ENCODE measurements around the gene C12orf76. TPM values are rescaled to one million over a fixed set of nuclear protein-coding genes. Genes with fewer than 3 reads are reported as not detected.

C12orf76 gene
- polyA plus RNA-seq, 1 donor from 2014 or later: 227 TPM

DNA sequence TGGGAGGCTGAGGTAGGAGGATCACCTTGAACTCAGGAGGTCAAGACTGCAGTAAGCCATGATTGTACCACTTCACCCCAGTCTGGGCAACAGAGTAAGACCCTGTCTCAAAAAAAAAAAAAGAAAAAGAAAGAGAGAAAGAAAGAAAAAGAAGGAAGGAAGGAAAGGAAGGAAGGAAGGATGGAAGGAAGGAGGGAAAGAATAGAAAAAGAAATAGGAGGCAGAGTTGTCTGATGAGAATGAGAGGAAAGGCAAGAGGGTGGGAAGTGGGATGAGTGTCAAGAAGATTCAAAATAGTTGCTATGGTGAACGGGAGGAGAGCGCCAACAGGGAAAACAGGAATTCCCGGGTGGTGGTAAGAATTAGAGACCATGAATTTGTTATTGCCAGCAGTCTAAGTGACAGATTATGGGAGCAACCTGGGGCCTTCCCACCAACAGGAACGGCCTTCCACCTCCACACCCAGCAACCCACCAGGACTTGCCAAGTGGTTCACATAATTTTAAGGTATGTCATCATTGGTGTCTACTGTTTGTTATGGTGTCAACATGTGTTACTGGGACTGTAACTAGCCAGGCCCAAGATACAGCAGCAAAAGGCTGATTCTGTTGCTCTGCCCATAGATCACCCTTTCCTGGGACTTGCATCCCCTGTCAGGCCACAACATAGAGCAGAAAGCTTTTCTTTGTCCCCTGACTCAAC lies 36.1 kb upstream of the C12orf76 start:
- Histone ChIP-seq H3K9me2 (ENCODE audit: insufficient read depth, low read length) (no peaks in the 10 kb centered on the region), H3K27ac (ENCODE audit: low read length) (no peak overlapping the region), H3K27me3 (ENCODE audit: insufficient read depth, low read depth, low read length) (no peaks in the 10 kb centered on the region)

DNA sequence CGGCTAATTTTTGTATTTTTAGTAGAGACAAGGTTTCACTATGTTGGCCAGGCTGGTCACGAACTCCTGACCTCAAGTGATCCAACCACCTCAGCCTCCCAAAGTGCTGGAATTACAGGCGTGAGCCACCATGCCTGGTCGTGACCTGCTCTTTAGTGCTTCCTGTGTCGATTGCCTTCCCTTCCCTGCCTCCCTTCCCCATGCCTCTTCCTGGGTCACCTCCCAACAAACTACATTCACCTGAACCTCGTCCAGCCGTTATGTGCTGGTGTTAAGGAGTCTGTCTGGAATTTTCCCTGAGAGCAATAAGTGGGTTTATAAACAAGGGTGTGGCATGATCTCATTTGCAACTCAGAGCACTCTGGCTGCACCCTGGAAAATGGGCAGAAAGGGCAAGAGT lies 32.1 kb upstream of the C12orf76 start:
- Histone ChIP-seq H3K79me2 (replicated peaks; ENCODE audit: insufficient read depth, low read length) (no peaks in the 10 kb centered on the region), H3K27me3 (ENCODE audit: insufficient read depth, low read depth, low read length) (no peaks in the 10 kb centered on the region), H3K27ac (ENCODE audit: low read length) (no peak overlapping the region), H3F3A (ENCODE audit: insufficient read depth, low read length, poor library complexity, severe bottlenecking) (no peaks in the 10 kb centered on the region), H2AFZ (ENCODE audit: low read depth, low read length) (no peak overlapping the region), H3K36me3 (ENCODE audit: insufficient read depth, low read length) (no peaks in the 10 kb centered on the region), H4K20me1 (ENCODE audit: insufficient read depth) (no peaks in the 10 kb centered on the region), H3K9ac (ENCODE audit: low read length) (no peak overlapping the region), H3K9me3 (ENCODE audit: low read length) (no peaks in the 10 kb centered on the region), H3K4me3 (ENCODE audit: low read length) (no peak overlapping the region), H3K9me2 (ENCODE audit: insufficient read depth, low read length) (no peaks in the 10 kb centered on the region), H3K4me2 (ENCODE audit: low read length) (no peak overlapping the region)
- TF ChIP-seq EP300 (conservative IDR thresholded peaks at IDR 0.05; ENCODE audit: poor library complexity, severe bottlenecking) (no peak), SMC3 (conservative IDR thresholded peaks at IDR 0.05; ENCODE audit: poor library complexity) (no peak), POLR2AphosphoS5 (IDR thresholded peaks at IDR 0.05) (no peak)
- TF ChIP-seq, protein P1, sequence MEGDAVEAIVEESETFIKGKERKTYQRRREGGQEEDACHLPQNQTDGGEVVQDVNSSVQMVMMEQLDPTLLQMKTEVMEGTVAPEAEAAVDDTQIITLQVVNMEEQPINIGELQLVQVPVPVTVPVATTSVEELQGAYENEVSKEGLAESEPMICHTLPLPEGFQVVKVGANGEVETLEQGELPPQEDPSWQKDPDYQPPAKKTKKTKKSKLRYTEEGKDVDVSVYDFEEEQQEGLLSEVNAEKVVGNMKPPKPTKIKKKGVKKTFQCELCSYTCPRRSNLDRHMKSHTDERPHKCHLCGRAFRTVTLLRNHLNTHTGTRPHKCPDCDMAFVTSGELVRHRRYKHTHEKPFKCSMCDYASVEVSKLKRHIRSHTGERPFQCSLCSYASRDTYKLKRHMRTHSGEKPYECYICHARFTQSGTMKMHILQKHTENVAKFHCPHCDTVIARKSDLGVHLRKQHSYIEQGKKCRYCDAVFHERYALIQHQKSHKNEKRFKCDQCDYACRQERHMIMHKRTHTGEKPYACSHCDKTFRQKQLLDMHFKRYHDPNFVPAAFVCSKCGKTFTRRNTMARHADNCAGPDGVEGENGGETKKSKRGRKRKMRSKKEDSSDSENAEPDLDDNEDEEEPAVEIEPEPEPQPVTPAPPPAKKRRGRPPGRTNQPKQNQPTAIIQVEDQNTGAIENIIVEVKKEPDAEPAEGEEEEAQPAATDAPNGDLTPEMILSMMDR (IDR thresholded peaks at IDR 0.05; ENCODE audit: poor library complexity, severe bottlenecking): no peak

More for the DNA sequence above, 36.1 kb upstream of the C12orf76 start:
- Histone ChIP-seq H2AFZ (ENCODE audit: low read depth, low read length) (no peak overlapping the region), H4K20me1 (ENCODE audit: insufficient read depth) (no peaks in the 10 kb centered on the region), H3K36me3 (ENCODE audit: insufficient read depth, low read length) (no peaks in the 10 kb centered on the region), H3F3A (ENCODE audit: insufficient read depth, low read length, poor library complexity, severe bottlenecking) (no peaks in the 10 kb centered on the region), H3K9me3 (ENCODE audit: low read length) (no peaks in the 10 kb centered on the region), H3K9ac (ENCODE audit: low read length) (no peak overlapping the region), H3K79me2 (replicated peaks; ENCODE audit: insufficient read depth, low read length) (no peaks in the 10 kb centered on the region), H3K4me3 (ENCODE audit: low read length) (no peak overlapping the region), H3K4me2 (ENCODE audit: low read length) (no peak overlapping the region)
- no peak for TF ChIP-seq MXI1 (conservative IDR thresholded peaks at IDR 0.05; ENCODE audit: poor library complexity, severe bottlenecking)
- TF ChIP-seq EP300 (conservative IDR thresholded peaks at IDR 0.05; ENCODE audit: poor library complexity, severe bottlenecking): no peak
- no peak for TF ChIP-seq RAD21 (conservative IDR thresholded peaks at IDR 0.05)
- no peak for TF ChIP-seq EZH2 (IDR thresholded peaks at IDR 0.05; ENCODE audit: borderline replicate concordance, insufficient read depth, low read length, poor library complexity, severe bottlenecking)
- TF ChIP-seq, protein P2, sequence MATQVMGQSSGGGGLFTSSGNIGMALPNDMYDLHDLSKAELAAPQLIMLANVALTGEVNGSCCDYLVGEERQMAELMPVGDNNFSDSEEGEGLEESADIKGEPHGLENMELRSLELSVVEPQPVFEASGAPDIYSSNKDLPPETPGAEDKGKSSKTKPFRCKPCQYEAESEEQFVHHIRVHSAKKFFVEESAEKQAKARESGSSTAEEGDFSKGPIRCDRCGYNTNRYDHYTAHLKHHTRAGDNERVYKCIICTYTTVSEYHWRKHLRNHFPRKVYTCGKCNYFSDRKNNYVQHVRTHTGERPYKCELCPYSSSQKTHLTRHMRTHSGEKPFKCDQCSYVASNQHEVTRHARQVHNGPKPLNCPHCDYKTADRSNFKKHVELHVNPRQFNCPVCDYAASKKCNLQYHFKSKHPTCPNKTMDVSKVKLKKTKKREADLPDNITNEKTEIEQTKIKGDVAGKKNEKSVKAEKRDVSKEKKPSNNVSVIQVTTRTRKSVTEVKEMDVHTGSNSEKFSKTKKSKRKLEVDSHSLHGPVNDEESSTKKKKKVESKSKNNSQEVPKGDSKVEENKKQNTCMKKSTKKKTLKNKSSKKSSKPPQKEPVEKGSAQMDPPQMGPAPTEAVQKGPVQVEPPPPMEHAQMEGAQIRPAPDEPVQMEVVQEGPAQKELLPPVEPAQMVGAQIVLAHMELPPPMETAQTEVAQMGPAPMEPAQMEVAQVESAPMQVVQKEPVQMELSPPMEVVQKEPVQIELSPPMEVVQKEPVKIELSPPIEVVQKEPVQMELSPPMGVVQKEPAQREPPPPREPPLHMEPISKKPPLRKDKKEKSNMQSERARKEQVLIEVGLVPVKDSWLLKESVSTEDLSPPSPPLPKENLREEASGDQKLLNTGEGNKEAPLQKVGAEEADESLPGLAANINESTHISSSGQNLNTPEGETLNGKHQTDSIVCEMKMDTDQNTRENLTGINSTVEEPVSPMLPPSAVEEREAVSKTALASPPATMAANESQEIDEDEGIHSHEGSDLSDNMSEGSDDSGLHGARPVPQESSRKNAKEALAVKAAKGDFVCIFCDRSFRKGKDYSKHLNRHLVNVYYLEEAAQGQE (IDR thresholded peaks at IDR 0.05; ENCODE audit: borderline replicate concordance): no peak
- TF ChIP-seq TAF1 (IDR thresholded peaks at IDR 0.05; ENCODE audit: low read depth): no peak
- TF ChIP-seq SMC3 (conservative IDR thresholded peaks at IDR 0.05; ENCODE audit: poor library complexity): no peak
- TF ChIP-seq, protein P1 (IDR thresholded peaks at IDR 0.05; ENCODE audit: poor library complexity, severe bottlenecking): no peak
- TF ChIP-seq POLR2AphosphoS5 (IDR thresholded peaks at IDR 0.05): no peak

Data from neural cell (in vitro differentiated cells).